Astrocyte of the hippocampus (primary cell): ENCODE measurements around the gene TRMT10C.
"Not testable (repeated sequence)": the region's sequence is repeated elsewhere in the genome, so short reads cannot be mapped to it uniquely, and the experiment has no call there.

Experiments
- DNase-seq: peaks from one replicate; pipeline ENCODE4 v3.0.0; 2011; ENCODE audit warnings: low read depth, low spot score

TRMT10C gene

GRCh38 chr3:101561630-101562328 is at the start of gene TRMT10C:
TRMT10C (plus strand) TSS chr3:101561868; CDS start chr3:101564782, 2,914 bp downstream.
- peak; percentile 97 for DNase-seq

- no peak for DNase-seq
Measured at GRCh38 chr3:101512396-101512645, 49.3 kb upstream of the TRMT10C start.

GRCh38 chr3:101512646-101513418 is 48.8 kb upstream of the TRMT10C start, which contains the start of gene SENP7:
SENP7 (minus strand) TSS chr3:101513212; CDS start chr3:101513130, 82 bp downstream.
- peak; percentile 90 for DNase-seq

GRCh38 chr3:101513419-101513986 is 48.2 kb upstream of the TRMT10C start:
- DNase-seq = no peak

GRCh38 chr3:101518421-101518871 is 43.2 kb upstream of the TRMT10C start:
- no peak for DNase-seq

- no peak for DNase-seq
Measured at GRCh38 chr3:101519685-101520365, 41.8 kb upstream of the TRMT10C start.

- DNase-seq = no peak
Measured at GRCh38 chr3:101521211-101521701, 40.4 kb upstream of the TRMT10C start.

GRCh38 chr3:101527441-101527840 is 34.2 kb upstream of the TRMT10C start:
- DNase-seq = no peak

- DNase-seq = no peak
Measured at GRCh38 chr3:101527906-101528305, 33.8 kb upstream of the TRMT10C start.

- DNase-seq = no peak
Measured at GRCh38 chr3:101529816-101530685, 31.6 kb upstream of the TRMT10C start.

- DNase-seq = no peak
Measured at GRCh38 chr3:101530686-101531047, 31.0 kb upstream of the TRMT10C start.

GRCh38 chr3:101531473-101532086 is 30.1 kb upstream of the TRMT10C start:
- DNase-seq = no peak

GRCh38 chr3:101532783-101533602 is 28.7 kb upstream of the TRMT10C start:
- DNase-seq = no peak

GRCh38 chr3:101533603-101533968 is 28.1 kb upstream of the TRMT10C start:
- DNase-seq = no peak

- DNase-seq = no peak
Measured at GRCh38 chr3:101535221-101535620, 26.4 kb upstream of the TRMT10C start.

- DNase-seq = no peak
Measured at GRCh38 chr3:101536266-101536665, 25.4 kb upstream of the TRMT10C start.

- not testable (repeated sequence) for DNase-seq
Measured at GRCh38 chr3:101536955-101537354, 24.7 kb upstream of the TRMT10C start.

GRCh38 chr3:101542957-101543356 is 18.7 kb upstream of the TRMT10C start:
- DNase-seq = no peak

- DNase-seq = no peak
Measured at GRCh38 chr3:101544161-101544850, 17.4 kb upstream of the TRMT10C start.
